Measurements from ENCODE around the gene SIRT6. TPM values are rescaled to one million over a fixed set of nuclear protein-coding genes. Genes with fewer than 3 reads are reported as not detected.
"Not testable (repeated sequence)": the region's sequence is repeated elsewhere in the genome, so short reads cannot be mapped to it uniquely, and the experiment has no call there.

SIRT6 gene
- total RNA-seq, 2 donors from 2014 or later: 44.1 to 45.9 TPM

- no peak overlapping the region for H3K27ac Mint-ChIP-seq
- DNase-seq: no peak
- H3K27me3 Mint-ChIP-seq (ENCODE audit: low read depth): no peaks in the 10 kb centered on the region
- H3K36me3 Mint-ChIP-seq (ENCODE audit: insufficient read depth in 2 of 2): no peaks in the 10 kb centered on the region
- no peak overlapping the region for H3K4me3 Mint-ChIP-seq
- ATAC-seq (replicated peaks in 1 of 2): no peak
- no peaks in the 10 kb centered on the region for H3K9me3 Mint-ChIP-seq
- peaks cover 14% of the 10 kb centered on the region for H3K4me1 Mint-ChIP-seq (ENCODE audit: low read depth)
Observed at GRCh38 chr19:4152241-4152998, 29.9 kb downstream of the SIRT6 start.

DNA sequence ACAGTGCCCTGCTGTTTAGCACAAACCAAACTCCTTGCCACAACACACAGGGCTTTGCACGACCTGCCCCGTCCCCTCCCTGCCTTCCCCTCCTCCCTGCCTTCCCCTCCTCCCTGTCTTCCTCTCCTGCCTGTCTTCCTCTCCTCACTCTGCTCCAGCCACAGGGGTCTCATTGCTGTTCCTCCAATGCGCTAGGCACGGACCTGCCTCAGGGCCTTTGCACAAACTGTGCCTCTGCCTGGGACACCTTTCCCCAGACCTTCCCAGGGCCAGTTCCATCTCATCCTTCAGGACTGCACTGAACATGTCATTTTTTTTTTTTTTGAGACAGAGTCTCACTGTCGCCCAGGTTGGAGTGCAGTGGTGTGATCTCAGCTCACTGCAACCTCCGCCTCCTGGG lies 30.7 kb downstream of the SIRT6 start:
- H3K4me3 Mint-ChIP-seq: no peak overlapping the region
- ATAC-seq (replicated peaks in 1 of 2) (no peak), DNase-seq (no peak)
- H3K4me1 Mint-ChIP-seq (ENCODE audit: low read depth): peaks cover 14% of the 10 kb centered on the region
- H3K36me3 Mint-ChIP-seq (ENCODE audit: insufficient read depth in 2 of 2): no peaks in the 10 kb centered on the region
- no peaks in the 10 kb centered on the region for H3K27me3 Mint-ChIP-seq (ENCODE audit: low read depth)
- H3K9me3 Mint-ChIP-seq: no peaks in the 10 kb centered on the region
- H3K27ac Mint-ChIP-seq: no peak overlapping the region

GRCh38 chr19:4149518-4150288 lies 32.7 kb downstream of the SIRT6 start:
- Mint-ChIP-seq H3K4me1 (ENCODE audit: low read depth) (peaks cover 19% of the 10 kb centered on the region), H3K36me3 (ENCODE audit: insufficient read depth in 2 of 2) (no peaks in the 10 kb centered on the region), H3K9me3 (no peaks in the 10 kb centered on the region), H3K4me3 (no peak overlapping the region), H3K27me3 (ENCODE audit: low read depth) (peaks cover 8% of the 10 kb centered on the region), H3K27ac (no peak overlapping the region)
- ATAC-seq (replicated peaks in 1 of 2): no peak
- no peak for DNase-seq

DNA sequence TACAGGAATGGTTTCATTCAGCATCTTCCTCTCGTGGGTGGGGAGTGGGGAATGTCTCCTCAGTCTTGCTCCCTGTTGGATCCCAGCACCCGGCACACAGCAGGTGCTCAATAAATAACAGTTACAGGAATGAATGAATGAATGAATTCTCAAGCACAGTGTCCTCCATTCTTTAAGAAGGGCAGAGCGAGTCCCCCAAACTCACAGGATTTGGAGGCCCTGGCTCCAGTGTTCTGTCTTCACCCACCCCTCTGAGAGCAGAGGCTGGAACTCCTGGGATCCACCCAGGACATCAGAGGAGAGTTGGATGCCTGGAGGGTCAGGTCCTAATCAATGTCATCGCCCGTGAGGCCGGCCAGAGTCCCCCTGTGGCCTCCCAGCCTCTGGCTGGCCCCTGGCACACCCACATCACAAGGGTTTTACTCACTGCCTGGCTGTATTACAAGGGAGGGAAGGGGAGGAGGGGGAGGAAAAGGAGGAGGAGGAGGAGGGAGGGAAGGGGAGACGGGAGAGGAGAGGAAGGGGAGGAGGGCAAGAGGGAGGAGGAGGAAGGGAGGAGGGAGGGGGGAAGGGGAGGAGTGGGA lies 37.6 kb downstream of the SIRT6 start:
- peaks cover 13% of the 10 kb centered on the region for H3K4me1 Mint-ChIP-seq (ENCODE audit: low read depth)
- no peaks in the 10 kb centered on the region for H3K9me3 Mint-ChIP-seq
- no peaks in the 10 kb centered on the region for H3K36me3 Mint-ChIP-seq (ENCODE audit: insufficient read depth in 2 of 2)
- H3K27me3 Mint-ChIP-seq (ENCODE audit: low read depth): peaks cover 8% of the 10 kb centered on the region
- no peak overlapping the region for H3K27ac Mint-ChIP-seq
- DNase-seq (no peak), ATAC-seq (replicated peaks in 1 of 2) (no peak)
- no peak overlapping the region for H3K4me3 Mint-ChIP-seq

GRCh38 chr19:4142916-4143315 lies 39.4 kb downstream of the SIRT6 start:
- H3K36me3 Mint-ChIP-seq (ENCODE audit: insufficient read depth in 2 of 2); H3K4me3 Mint-ChIP-seq; H3K27me3 Mint-ChIP-seq (ENCODE audit: low read depth); H3K27ac Mint-ChIP-seq; ATAC-seq (replicated peaks in 1 of 2); H3K9me3 Mint-ChIP-seq; DNase-seq: not testable (repeated sequence)
- peaks cover 20% of the 10 kb centered on the region for H3K4me1 Mint-ChIP-seq (ENCODE audit: low read depth)

GRCh38 chr19:4140237-4140711 lies 42.1 kb downstream of the SIRT6 start:
- no peaks in the 10 kb centered on the region for H3K36me3 Mint-ChIP-seq (ENCODE audit: insufficient read depth in 2 of 2)
- DNase-seq: peak; percentile 25 to 29
- ATAC-seq (replicated peaks in 1 of 2): peak; percentile 79 to 80
- no peak overlapping the region for H3K27ac Mint-ChIP-seq
- peak overlapping the region; percentile 21 to 38 for H3K4me3 Mint-ChIP-seq
- peaks cover 14% of the 10 kb centered on the region for H3K4me1 Mint-ChIP-seq (ENCODE audit: low read depth)
- no peaks in the 10 kb centered on the region for H3K9me3 Mint-ChIP-seq
- H3K27me3 Mint-ChIP-seq (ENCODE audit: low read depth): no peaks in the 10 kb centered on the region

- H3K4me3 Mint-ChIP-seq: peak overlapping the region; percentile 21 to 38
- DNase-seq: peak; percentile 89 to 93
- H3K27me3 Mint-ChIP-seq (ENCODE audit: low read depth): no peaks in the 10 kb centered on the region
- H3K27ac Mint-ChIP-seq: no peak overlapping the region
- H3K9me3 Mint-ChIP-seq: no peaks in the 10 kb centered on the region
- H3K36me3 Mint-ChIP-seq (ENCODE audit: insufficient read depth in 2 of 2): no peaks in the 10 kb centered on the region
- ATAC-seq (replicated peaks in 1 of 2): peak; percentile 92 to 93
- peaks cover 14% of the 10 kb centered on the region for H3K4me1 Mint-ChIP-seq (ENCODE audit: low read depth)
Observed at GRCh38 chr19:4139614-4140236, 42.6 kb downstream of the SIRT6 start.

- no peaks in the 10 kb centered on the region for H3K27me3 Mint-ChIP-seq (ENCODE audit: low read depth)
- DNase-seq: no peak
- H3K4me3 Mint-ChIP-seq: no peak overlapping the region
- ATAC-seq (replicated peaks in 1 of 2): no peak
- H3K27ac Mint-ChIP-seq: no peak overlapping the region
- no peaks in the 10 kb centered on the region for H3K9me3 Mint-ChIP-seq
- no peaks in the 10 kb centered on the region for H3K36me3 Mint-ChIP-seq (ENCODE audit: insufficient read depth in 2 of 2)
- peaks cover 14% of the 10 kb centered on the region for H3K4me1 Mint-ChIP-seq (ENCODE audit: low read depth)
Observed at GRCh38 chr19:4138445-4138844, 43.9 kb downstream of the SIRT6 start.

DNA sequence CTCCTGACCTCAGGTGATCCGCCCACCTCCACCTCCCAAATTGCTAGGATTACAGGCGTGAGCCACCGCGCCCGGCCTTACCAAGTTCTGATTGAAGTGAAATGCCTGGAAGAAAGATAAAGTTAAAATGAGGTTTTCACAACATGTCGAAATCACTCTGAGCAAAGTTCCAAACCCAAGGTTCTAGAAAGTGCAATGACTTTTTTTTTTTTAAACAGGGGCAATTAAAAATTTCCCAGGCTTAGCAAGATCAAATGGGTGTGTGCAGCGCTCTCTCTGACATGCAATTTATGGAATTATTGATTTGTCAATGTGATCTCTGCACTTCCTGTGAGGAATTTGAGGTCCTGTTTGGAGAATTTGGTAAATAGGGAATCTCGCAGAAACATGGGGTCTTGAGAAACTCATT lies 45.7 kb downstream of the SIRT6 start:
- DNase-seq (no peak), ATAC-seq (replicated peaks in 1 of 2) (no peak)
- no peak overlapping the region for H3K27ac Mint-ChIP-seq
- H3K36me3 Mint-ChIP-seq (ENCODE audit: insufficient read depth in 2 of 2): no peaks in the 10 kb centered on the region
- H3K9me3 Mint-ChIP-seq: no peaks in the 10 kb centered on the region
- peaks cover 14% of the 10 kb centered on the region for H3K4me1 Mint-ChIP-seq (ENCODE audit: low read depth)
- H3K27me3 Mint-ChIP-seq (ENCODE audit: low read depth): no peaks in the 10 kb centered on the region
- H3K4me3 Mint-ChIP-seq: no peak overlapping the region

DNA sequence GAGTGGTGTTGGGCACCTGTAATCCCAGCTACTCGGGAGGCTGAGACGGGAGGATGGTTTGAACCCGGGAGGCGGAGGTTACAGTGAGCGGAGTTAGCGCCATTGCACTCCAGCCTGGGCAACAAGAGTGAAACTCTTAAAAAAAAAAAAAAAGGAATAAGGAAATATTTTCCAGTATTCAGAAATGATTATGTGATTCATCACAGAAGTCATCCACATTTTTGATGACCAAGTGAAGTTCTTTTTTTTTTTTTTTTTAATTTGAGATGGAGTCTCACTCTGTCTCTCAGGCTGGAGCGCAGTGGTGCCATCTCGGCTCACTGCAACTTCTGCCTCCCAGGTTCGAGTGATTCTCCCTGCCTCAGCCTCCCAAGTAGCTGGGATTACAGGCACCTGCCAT lies 47.0 kb downstream of the SIRT6 start:
- peaks cover 11% of the 10 kb centered on the region for H3K4me1 Mint-ChIP-seq (ENCODE audit: low read depth)
- not testable (repeated sequence) for DNase-seq; H3K4me3 Mint-ChIP-seq; H3K9me3 Mint-ChIP-seq; H3K27ac Mint-ChIP-seq; H3K27me3 Mint-ChIP-seq (ENCODE audit: low read depth); ATAC-seq (replicated peaks in 1 of 2); H3K36me3 Mint-ChIP-seq (ENCODE audit: insufficient read depth in 2 of 2)

DNA sequence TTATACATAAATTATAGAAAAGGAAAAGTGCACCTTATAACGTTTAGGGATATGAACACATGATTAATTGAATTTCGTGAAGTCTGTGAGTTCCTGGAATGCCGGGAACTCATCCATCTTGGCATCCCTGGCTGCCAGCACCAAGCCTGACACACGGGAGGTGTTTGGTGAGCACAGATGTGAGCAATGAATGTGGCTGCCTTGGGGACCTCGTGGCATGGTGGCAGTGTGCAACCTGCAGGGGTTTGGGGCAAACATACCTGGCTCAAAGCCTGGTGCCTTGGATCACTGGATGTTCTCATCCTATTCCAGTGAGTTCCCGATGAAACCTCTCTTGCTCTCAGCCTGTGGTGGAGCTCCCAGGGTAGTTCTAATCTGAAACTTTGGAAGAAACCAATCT lies 48.0 kb downstream of the SIRT6 start:
- Mint-ChIP-seq H3K4me1 (ENCODE audit: low read depth) (peaks cover 2% of the 10 kb centered on the region), H3K4me3 (no peak overlapping the region), H3K9me3 (no peaks in the 10 kb centered on the region), H3K27me3 (ENCODE audit: low read depth) (peaks cover 5% of the 10 kb centered on the region), H3K36me3 (ENCODE audit: insufficient read depth in 2 of 2) (no peaks in the 10 kb centered on the region), H3K27ac (no peak overlapping the region)
- DNase-seq: no peak
- no peak for ATAC-seq (replicated peaks in 1 of 2)

- Mint-ChIP-seq H3K27me3 (ENCODE audit: low read depth) (peaks cover 5% of the 10 kb centered on the region), H3K27ac (no peak overlapping the region), H3K4me3 (no peak overlapping the region), H3K9me3 (no peaks in the 10 kb centered on the region), H3K4me1 (ENCODE audit: low read depth) (no peaks in the 10 kb centered on the region), H3K36me3 (ENCODE audit: insufficient read depth in 2 of 2) (no peaks in the 10 kb centered on the region)
- ATAC-seq (replicated peaks in 1 of 2): no peak
- DNase-seq: no peak
Observed at GRCh38 chr19:4130744-4131438, 51.5 kb downstream of the SIRT6 start.
